TTC549 (cell line): Measurements from ENCODE around the gene PTPRR.

Experiments used
- FAIRE-seq: peaks from 2 replicates; lab custom pipeline; 2012; peaks lifted over from hg19 to GRCh38; lab: Jason Lieb, UNC

Gene PTPRR

DNA sequence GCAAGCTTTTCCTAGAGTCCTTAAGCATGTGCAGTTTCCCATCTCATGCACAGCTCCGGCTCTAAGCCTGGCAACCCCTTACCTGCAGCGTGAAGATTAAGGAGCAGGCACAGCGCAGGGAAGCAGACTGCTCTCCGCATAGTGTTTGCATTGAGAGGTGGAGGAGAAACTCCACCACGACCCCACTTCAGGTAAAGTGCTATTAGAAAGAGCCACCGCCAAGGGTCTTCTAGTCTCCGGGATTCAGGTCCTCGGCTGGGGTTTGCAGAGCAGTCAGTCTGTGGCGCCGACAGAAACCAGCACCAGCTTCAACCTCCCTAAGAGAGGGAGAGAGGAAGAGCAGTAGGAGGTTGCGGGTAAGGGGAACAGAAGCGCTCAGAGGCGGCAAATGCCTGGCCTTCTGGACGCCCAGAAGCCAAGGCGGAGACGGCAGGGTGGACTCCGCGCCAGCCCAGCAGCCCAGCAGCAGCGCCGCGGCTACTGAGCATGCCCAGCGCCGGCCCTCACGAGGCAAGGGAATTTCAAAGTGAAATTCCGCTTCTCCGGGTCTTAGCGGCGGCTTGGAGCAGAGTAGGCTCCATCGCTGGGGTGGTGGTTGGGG, at the start of gene PTPRR:
Gene PTPRR, minus strand, starts transcription at position 488 of the 601 bp plus-strand sequence. Its CDS starts 348 bp downstream, at position 140.
- FAIRE-seq: no peak

GRCh38 chr12:70966996-70967790, 46.7 kb upstream of the PTPRR start:
- no peak for FAIRE-seq

DNA sequence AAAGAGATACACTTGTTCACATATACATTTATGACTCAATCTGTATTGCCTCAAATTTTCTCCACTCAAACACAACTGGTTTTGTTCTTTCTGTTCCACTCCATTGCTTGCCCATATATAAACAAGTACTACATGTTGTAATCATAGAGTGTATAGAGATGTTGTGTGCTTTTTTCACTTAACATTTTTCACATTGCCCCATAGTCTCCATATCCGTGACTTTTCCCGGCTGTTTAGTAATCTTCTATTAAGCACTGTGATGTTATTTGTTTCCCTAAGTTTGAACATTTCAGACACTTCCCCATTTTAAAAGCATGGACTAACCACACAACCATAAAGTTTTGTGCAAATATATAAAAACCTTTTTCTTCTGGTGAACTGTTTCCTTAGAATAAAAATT, 45.5 kb upstream of the PTPRR start:
- FAIRE-seq: no peak

DNA sequence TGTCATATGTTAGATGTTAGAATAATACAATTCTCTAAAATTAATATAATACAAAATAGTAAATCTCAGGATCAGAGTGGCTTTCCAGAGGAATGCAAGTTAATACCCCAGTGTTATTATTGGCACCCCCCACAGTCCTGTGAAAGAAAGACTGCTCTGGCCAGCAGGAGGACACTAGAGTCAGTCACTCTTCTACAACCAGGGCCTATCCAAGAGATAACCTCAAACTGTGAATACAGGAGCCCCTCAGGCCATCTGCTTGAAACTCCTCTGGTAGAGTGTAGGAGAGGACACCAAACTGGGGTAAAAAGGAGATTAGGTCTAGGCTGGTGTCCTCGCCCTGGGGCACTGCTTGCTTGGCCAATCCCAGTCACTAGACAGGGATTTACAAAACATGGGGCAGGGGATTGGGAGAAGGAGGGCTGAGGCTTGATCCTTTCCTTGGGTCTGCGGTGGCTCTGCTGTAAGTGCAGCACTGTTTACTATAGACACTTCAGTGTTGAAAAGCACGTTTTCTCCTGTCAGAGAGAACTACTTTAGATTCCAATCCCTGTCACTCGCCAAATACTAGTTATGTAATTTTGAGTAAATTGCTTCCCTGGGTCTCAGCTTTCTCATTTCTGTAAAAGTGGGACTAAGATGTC, 44.5 kb upstream of the PTPRR start:
- FAIRE-seq: no peak

GRCh38 chr12:70963081-70963660, 42.6 kb upstream of the PTPRR start:
- no peak for FAIRE-seq

DNA sequence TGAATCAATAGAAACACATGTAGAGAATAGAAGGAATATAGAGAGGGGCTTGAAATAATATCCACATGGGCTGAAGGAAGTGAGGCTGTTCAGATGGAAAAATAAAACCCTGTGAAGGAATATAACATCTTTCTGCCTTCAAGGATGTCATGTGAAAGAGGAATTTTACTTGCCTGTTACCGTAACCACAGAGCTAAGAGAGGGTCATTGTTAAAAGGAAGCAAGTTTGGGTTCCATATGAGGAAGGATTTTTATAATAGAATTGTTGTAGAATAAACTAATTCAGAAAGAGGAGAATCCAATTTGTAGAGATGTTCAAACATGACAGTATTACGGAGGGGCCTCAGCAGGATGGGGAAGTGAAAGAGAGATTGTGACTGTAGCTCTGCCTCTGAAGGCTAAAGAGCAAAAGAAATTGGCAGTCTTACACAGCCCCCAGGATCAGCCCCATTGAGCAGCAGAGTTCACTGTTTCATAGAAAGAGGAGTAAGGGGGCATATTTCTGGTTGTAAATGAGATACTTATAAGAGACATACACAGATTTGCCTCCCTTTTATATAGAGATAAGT, 41.8 kb upstream of the PTPRR start:
- no peak for FAIRE-seq

DNA sequence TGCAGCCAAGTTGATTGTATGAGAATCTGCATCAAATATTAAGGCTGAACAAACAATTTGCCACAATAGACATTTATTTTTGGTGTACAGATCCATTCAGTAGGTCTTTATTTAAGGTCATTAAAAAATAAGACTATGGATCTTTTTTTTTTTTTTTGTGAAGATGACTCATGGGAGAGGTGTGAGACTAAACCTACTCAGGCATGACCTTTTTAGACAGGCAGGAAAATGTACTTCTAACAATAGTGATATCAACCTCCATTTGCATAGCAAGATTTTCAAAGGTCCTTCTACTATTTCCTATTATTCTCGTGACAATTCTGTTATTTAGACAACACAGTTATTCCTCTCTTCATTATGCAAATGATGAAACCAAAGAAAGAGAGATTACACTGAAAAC, 39.9 kb upstream of the PTPRR start:
- no peak for FAIRE-seq

- FAIRE-seq: no peak
Observed at GRCh38 chr12:70955415-70955814, 34.9 kb upstream of the PTPRR start.

DNA sequence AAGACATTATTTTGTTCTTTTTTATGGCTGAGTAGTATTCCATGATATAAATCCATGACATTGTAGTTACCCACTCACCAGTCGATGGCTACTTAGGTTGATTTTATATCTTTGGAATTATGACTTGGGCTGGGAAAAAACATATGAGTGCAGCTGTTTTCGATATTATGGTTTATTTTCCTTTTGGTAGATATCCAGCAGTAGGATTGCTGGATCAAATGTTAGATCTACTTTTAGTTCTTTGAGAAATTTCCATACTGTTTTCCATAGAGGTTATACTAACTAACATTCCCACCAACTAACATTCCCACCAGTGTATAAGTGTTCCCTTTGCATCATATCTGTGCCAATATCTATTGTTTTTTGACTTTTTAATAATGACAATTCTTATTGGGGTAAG, 29.9 kb upstream of the PTPRR start:
- FAIRE-seq: no peak

DNA sequence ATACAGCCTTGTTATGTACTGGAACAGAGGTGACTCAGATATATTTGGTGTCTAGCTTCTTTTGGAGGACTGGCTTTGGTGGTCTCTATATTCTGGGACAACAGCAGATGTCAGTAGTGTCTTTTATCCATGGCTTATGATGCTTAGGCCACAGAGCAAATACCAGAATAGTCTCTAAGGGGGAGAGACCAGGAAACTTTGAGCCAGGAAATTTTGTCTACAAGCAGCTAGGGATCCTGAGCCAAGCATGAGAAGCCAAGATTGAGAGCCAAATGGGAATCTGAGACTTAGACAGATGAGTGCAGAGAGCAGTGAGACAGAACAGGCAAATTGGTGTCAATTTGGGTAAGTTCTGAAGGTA, 28.4 kb upstream of the PTPRR start:
- no peak for FAIRE-seq

- no peak for FAIRE-seq
Observed at GRCh38 chr12:70948236-70948975, 27.9 kb upstream of the PTPRR start.

DNA sequence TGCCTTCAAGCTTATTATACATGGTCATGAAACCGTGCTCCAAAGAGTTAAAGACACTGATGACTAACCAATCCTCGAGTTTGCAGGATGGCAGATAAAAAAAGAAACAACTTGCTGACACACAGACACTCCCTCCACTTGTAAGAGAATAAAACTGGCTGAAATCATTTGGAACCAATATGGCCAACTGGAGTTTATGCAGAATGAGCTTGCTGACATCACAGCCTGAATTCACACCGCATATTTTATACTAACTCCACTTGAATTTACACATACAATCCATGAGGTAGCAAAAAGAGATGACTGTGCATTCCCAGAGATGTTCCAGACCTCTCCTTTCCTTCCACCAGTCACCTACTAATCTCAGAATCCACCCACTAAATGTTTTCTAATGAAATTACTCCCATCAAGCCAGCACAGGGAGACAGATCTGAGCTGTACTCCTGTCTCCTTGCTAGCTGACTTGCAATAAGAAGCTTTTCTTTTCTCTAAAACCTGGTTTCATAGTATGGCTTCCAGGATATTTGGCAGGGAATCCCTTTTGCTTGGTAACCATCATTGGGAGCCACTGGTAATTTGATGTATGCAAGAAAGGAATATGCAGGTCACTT, 15.8 kb upstream of the PTPRR start:
- FAIRE-seq: no peak

DNA sequence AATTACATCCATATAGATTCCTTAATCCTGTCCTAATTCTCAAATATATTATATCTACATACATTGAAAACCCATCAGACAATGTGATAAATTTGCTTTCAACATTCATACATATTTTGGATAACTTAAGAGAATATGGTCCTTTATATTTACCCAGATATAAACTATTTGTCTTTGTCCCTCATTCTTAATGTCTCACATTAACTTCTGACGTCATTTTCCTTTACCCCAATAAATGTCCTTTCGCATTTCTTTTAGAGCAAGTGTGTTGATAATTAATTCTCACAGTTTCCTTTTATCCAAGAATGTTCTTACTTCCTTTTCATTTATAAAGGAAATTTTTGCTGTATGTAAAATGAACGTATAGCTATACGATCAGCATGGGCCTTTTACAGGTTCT, 12.6 kb upstream of the PTPRR start:
- FAIRE-seq: no peak

GRCh38 chr12:70929029-70929428, 8.5 kb upstream of the PTPRR start:
- FAIRE-seq: no peak

GRCh38 chr12:70928071-70928470, 7.5 kb upstream of the PTPRR start:
- no peak for FAIRE-seq

- no peak for FAIRE-seq
Observed at GRCh38 chr12:70927356-70927755, 6.8 kb upstream of the PTPRR start.

DNA sequence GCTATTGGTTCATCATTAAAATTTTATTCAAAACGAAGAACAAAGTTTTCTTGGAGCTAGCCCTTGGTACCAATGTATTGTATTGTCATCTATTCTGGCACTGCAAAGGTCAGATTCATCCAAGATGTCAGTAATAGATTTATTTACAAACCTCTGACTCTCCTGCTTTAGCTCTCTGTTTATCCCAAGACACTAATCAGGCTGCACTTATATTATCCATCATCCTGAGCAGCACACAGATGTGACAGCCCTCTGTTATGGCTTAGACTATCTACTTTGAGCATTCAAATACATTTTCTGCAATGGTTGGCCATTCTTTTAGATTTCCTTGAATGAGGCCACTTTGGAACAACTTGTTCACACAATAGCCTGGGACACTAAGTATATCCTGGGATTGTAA, 5.0 kb upstream of the PTPRR start:
- no peak for FAIRE-seq

GRCh38 chr12:70920891-70921290, 353 bp upstream of the PTPRR start:
- no peak for FAIRE-seq

DNA sequence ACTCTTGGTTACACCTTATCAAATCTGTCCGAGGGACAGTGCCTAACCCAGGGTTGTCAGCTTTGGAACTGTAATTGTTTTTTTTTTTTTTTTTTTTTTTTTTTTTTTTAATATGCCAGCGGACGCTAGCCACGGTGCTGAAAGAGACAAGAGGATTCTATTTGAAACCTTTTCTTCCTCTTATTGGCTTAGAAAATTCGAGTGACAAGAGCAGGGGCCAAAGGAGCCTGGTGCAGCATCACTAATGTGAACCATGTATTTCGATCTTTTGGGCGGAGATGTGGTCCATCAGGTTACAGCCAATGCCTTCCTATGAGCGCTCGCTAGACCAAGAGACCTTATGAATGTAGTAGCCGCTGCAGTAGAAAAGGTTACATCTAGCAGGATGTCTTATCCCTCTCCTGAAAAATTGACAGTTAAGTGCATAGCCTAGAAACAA, 922 bp downstream of the PTPRR start:
- FAIRE-seq: no peak

- no peak for FAIRE-seq
Observed at GRCh38 chr12:70919176-70919575, 1.4 kb downstream of the PTPRR start.

DNA sequence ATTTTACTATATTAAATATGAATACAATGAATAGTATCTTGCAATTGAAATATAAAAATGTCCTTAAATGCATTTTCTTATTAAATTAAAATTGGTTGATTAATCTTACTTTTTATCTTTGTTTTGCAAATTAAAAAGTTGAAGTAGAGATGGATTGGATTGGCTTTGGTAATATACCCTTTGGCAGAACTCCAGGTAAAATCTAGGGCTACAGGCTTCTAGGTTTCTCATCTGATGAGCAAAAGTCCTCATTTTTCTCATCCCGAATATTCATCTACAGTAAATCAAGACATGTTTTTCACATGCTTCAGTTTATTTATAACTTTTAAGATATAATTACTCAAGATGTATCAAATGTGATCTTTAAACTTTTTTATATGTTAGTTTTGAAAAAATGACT, 2.2 kb downstream of the PTPRR start:
- no peak for FAIRE-seq

DNA sequence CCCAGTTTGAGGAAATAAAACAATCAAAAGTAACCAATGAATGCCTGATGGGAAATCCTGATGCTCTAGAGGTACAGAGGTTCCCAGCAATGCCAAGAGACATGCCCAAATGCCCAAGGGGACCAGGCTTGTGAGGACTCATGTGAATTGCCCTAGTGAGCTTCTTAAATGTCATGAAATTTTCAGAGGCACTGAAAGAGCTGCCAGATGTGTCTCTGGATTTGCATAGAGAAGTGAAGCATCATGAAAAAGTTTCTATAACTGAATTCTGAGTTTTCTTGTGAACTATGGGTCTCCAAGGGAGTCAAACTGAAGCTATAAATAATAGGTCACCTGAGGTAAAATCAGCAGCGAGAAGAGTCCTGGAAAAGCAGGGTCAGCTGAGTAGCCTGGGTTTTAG, 9.9 kb downstream of the PTPRR start:
- FAIRE-seq: no peak
